B cell (primary cell): ENCODE results near the gene CENPN. TPM values are rescaled to one million over a fixed set of nuclear protein-coding genes. Genes with fewer than 3 reads are reported as not detected.

ENCODE experiments used
- ATAC-seq: fragments of 200-7000 bp; cut with Tn5 transposase; one replicate; pipeline ENCODE4 v1.10.0; 2021; ENCODE audit warnings: low read depth, mild to moderate bottlenecking, moderate number of reproducible peaks, moderate library complexity
- CTCF ChIA-PET: fragments of 350-600 bp; sonication (Branson Sonifier 250); formaldehyde crosslinking; loops from one replicate; lab custom pipeline; 2021; ENCODE audit warnings: antibody characterized with exemption, inconsistent platforms; lab: Charles Lee
- POLR2A ChIA-PET: fragments of 350-600 bp; sonication (Branson Sonifier 250); formaldehyde crosslinking; loops from one replicate; lab custom pipeline; 2021; ENCODE audit warnings: antibody characterized with exemption; lab: Charles Lee
- DNase-seq: peaks from one replicate; pipeline ENCODE4 v3.0.0; 2013
- H2AFZ ChIP-seq: 2 replicates; pipeline ENCODE4 v1.6.1; 2012; ENCODE audit warnings: mild to moderate bottlenecking, low read depth, low read length; ENCODE audit not compliant: insufficient read depth, poor library complexity, severe bottlenecking
- H3K27ac ChIP-seq, 2 donors: 1 replicate in 1 of 2; 2 replicates in 1 of 2; pipeline ENCODE4 v1.5.1; 2012 to 2013; ENCODE audit warnings: low read length in 2 of 2, mild to moderate bottlenecking in 2 of 2, moderate library complexity in 1 of 2
- H3K27me3 ChIP-seq, 4 experiments: fragments of 200-600 bp in 1 of 4; sonication (generic) in 1 of 4; replicated peaks in 1 of 4; 1 replicate in 2 of 4; 2 replicates in 2 of 4; pipeline versions ENCODE4 v1.6.1 to v1.7.0; 2013 to 2016; ENCODE audit warnings: low read length in 3 of 4, mild to moderate bottlenecking in 2 of 4, mixed read lengths in 1 of 4, moderate library complexity in 1 of 4; ENCODE audit not compliant: insufficient read depth in 4 of 4, control insufficient read depth in 3 of 4; ENCODE audit errors: control extremely low read depth in 1 of 4
- H3K36me3 ChIP-seq, 2 experiments: replicated peaks in 1 of 2; 1 replicate in 1 of 2; 2 replicates in 1 of 2; pipeline versions ENCODE4 v1.6.1 to v1.7.1; 2013; ENCODE audit warnings: low read length in 1 of 2; ENCODE audit not compliant: insufficient read depth in 2 of 2, control insufficient read depth in 1 of 2; ENCODE audit errors: control extremely low read depth in 1 of 2, extremely low read depth in 1 of 2
- H3K4me1 ChIP-seq, 2 donors: fragments of 200-600 bp in 1 of 2; sonication (generic) in 1 of 2; 1 replicate in 1 of 2; 2 replicates in 1 of 2; pipeline versions ENCODE4 v1.5.1 to v1.6.1; 2013 to 2017; ENCODE audit warnings: low read length in 2 of 2; ENCODE audit not compliant: control insufficient read depth in 2 of 2, insufficient read depth in 2 of 2
- H3K4me2 ChIP-seq: replicated peaks from 2 replicates; pipeline ENCODE3; 2012; ENCODE audit warnings: mild to moderate bottlenecking, low read depth, low read length; ENCODE audit not compliant: poor library complexity, severe bottlenecking
- H3K4me3 ChIP-seq, 5 experiments: fragments of 200-600 bp in 1 of 5; sonication (generic) in 1 of 5; 1 replicate in 3 of 5; 2 replicates in 2 of 5; pipeline versions ENCODE4 v1.5.1 to v1.7.0; 2011 to 2016; ENCODE audit warnings: low read length in 4 of 5, mild to moderate bottlenecking in 4 of 5, low read depth in 2 of 5, control low read depth in 1 of 5, moderate library complexity in 1 of 5; ENCODE audit not compliant: insufficient read depth in 1 of 5; ENCODE audit errors: control extremely low read depth in 1 of 5, extremely low read depth in 1 of 5
- H3K79me2 ChIP-seq: fragments of 200-600 bp; sonication (generic); one replicate; pipeline ENCODE4 v1.6.0; 2016; ENCODE audit warnings: low read length; ENCODE audit not compliant: control insufficient read depth, insufficient read depth
- H3K9ac ChIP-seq: fragments of 200-600 bp; sonication (generic); 2 replicates; pipeline ENCODE4 v1.6.1; 2017; ENCODE audit warnings: mild to moderate bottlenecking, low read length, moderate library complexity
- H3K9me3 ChIP-seq, 3 donors: one replicate each; pipeline versions ENCODE4 v1.6.1 to v1.7.1; 2013; ENCODE audit warnings: low read length in 2 of 3; ENCODE audit not compliant: control insufficient read depth in 2 of 3, insufficient read depth in 1 of 3; ENCODE audit errors: control extremely low read depth in 1 of 3
- H4K20me1 ChIP-seq: 2 replicates; pipeline ENCODE4 v1.6.0; 2012; ENCODE audit warnings: mild to moderate bottlenecking, low read length; ENCODE audit not compliant: insufficient read depth, control insufficient read depth, poor library complexity, severe bottlenecking
- H3K27ac Mint-ChIP-seq: one replicate; pipeline ENCODE4 v1.8.0; 2021; ENCODE audit warnings: mixed read lengths
- H3K27me3 Mint-ChIP-seq: one replicate; pipeline ENCODE4 v1.8.0; 2021; ENCODE audit warnings: mixed read lengths
- H3K4me1 Mint-ChIP-seq: one replicate; pipeline ENCODE4 v1.8.0; 2021; ENCODE audit warnings: mixed read lengths
- H3K4me3 Mint-ChIP-seq: one replicate; pipeline ENCODE4 v1.8.0; 2021; ENCODE audit warnings: mixed read lengths
- H3K9me3 Mint-ChIP-seq: one replicate; pipeline ENCODE4 v1.8.0; 2022; ENCODE audit warnings: mixed read lengths; ENCODE audit not compliant: insufficient read depth
- EZH2 ChIP-seq: IDR thresholded peaks from 2 replicates; pipeline ENCODE4 v1.6.1; 2012; ENCODE audit warnings: borderline replicate concordance, low read depth, mild to moderate bottlenecking, moderate library complexity, low read length; ENCODE audit not compliant: insufficient read depth, poor library complexity, severe bottlenecking
- WGBS: methylation state at CpG from one replicate; pipeline ENCODE4 v1.1.5; 2013; ENCODE audit warnings: missing lambda C conversion rate; ENCODE audit not compliant: insufficient coverage; 5-methylcytosine and 5-hydroxymethylcytosine counted together
- intact Hi-C: fragments of 100-400 bp; cut with micrococcal nuclease; formaldehyde crosslinking; loops from one replicate; pipeline ENCODE4 v1.10.0; 2022
- polyA plus RNA-seq: library from polyadenylated mRNA; depleted of rRNA; stranded (reverse); fragments of >200 nt; gene quantifications from 2 replicates; pipeline ENCODE4 v1.2.3, GENCODE V29; 2012
- total RNA-seq, 2 donors: library from RNA; stranded (reverse); fragments of 120-200 nt in 1 of 2; gene quantifications; 1 replicate in 1 of 2; 2 replicates in 1 of 2; pipeline versions ENCODE4 v1.2.3 to v1.2.4, GENCODE V29; 2013 to 2022
- TF ChIP-seq, protein P1 (sequence below): fragments of 200-600 bp; IDR thresholded peaks from one replicate; pipeline ENCODE4 v1.8.0; 2022; ENCODE audit warnings: antibody characterized with exemption, mild to moderate bottlenecking

Gene CENPN
- total and polyA plus RNA-seq, 2 donors (not counting 1 experiment from before 2014, with no cell fraction given): 3.0 to 4.0 TPM

DNA sequence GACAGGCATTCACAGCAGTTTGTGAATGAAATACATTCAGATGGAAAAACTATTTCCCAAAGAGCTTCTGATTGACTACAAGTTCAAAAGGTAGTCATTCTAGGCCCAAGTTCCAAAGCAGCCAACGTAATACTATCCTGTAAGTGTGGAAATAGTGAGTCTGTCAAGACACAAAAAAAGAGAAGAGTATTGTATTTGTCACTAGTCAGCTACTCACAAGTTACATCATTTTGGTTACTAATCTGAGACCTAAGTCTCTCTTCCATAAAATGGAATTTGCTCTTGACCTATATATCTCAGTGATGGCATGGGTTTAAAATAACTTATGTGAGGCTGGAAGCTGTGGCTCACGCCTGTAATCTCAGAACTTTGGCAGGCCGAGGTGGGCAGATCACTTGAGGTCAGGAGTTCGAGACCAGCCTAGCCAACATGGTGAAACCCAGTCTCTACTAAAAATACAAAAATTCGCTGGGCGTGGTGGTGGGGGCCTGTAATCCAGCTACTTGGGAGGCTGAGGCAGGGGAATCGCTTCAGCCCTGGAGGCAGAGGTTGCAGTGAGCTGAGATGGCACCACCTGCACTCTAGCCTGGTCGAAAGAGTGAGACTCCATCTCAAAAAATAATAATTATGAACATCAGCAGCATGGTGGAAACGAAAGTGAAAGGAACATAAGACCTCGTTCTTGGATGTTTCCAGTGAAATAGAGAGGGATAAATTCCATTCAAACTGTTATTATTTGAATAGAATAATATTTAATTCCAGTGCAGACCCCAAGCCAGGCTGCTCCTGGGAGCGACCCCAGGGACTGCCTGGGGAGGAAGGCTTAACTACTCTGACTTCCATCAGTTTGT, 3.2 kb upstream of the CENPN start:
- intact Hi-C loops: no loop called here
- H3K27ac ChIP-seq: no peak overlapping the region
- H3K27me3 ChIP-seq: no peaks in the 10 kb centered on the region
- no peaks in the 10 kb centered on the region for H3K27me3 Mint-ChIP-seq
- H3K4me1 ChIP-seq: peaks cover 25 to 43% of the 10 kb centered on the region in 2 donors
- peaks cover 78% of the 10 kb centered on the region for H3K79me2 ChIP-seq
- peaks cover 59% of the 10 kb centered on the region for H3K4me1 Mint-ChIP-seq
- H3K9me3 ChIP-seq: no peaks in the 10 kb centered on the region
- H3K9me3 Mint-ChIP-seq: no peaks in the 10 kb centered on the region
- peaks cover 20% of the 10 kb centered on the region for H4K20me1 ChIP-seq
- H3K4me2 ChIP-seq: peak overlapping the region; percentile 63
- WGBS: 80% methylated on average over 3 of the region's 11 CpGs
- peak overlapping the region in 4 of 5 experiments; percentile 3 to 48 (median 39) for H3K4me3 ChIP-seq
- H3K9ac ChIP-seq: peak overlapping the region; percentile 46
- peak overlapping the region; percentile 65 for H3K4me3 Mint-ChIP-seq
- ChIA-PET POLR2A (interaction anchor here (0.6 kb wide), 1 partner anchor 737 kb away, joined by 4 read pairs; no protein-coding TSS in a partner anchor), CTCF (interaction anchor here (0.7 to 9.4 kb wide), 7 partner anchors 15 to 734 kb away, joined by 4 to 99 read pairs (median 5); partner anchors contain the start of genes ATMIN and C16orf46)
- no peak for TF ChIP-seq EZH2
- TF ChIP-seq, protein P1, sequence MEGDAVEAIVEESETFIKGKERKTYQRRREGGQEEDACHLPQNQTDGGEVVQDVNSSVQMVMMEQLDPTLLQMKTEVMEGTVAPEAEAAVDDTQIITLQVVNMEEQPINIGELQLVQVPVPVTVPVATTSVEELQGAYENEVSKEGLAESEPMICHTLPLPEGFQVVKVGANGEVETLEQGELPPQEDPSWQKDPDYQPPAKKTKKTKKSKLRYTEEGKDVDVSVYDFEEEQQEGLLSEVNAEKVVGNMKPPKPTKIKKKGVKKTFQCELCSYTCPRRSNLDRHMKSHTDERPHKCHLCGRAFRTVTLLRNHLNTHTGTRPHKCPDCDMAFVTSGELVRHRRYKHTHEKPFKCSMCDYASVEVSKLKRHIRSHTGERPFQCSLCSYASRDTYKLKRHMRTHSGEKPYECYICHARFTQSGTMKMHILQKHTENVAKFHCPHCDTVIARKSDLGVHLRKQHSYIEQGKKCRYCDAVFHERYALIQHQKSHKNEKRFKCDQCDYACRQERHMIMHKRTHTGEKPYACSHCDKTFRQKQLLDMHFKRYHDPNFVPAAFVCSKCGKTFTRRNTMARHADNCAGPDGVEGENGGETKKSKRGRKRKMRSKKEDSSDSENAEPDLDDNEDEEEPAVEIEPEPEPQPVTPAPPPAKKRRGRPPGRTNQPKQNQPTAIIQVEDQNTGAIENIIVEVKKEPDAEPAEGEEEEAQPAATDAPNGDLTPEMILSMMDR: no peak
- DNase-seq (no peak), ATAC-seq (no peak)
- H3K36me3 ChIP-seq: no peaks in the 10 kb centered on the region
- no peak overlapping the region for H2AFZ ChIP-seq
- peak overlapping the region; percentile 32 for H3K27ac Mint-ChIP-seq
